Measurements from ENCODE around the gene ATP6V1E1. TPM values are rescaled to one million over a fixed set of nuclear protein-coding genes. Genes with fewer than 3 reads are reported as not detected.

Gene ATP6V1E1
- total RNA-seq, 1 experiment from 2014 or later = 215 TPM

- Histone ChIP-seq H3K36me3 (peaks cover 19% of the 10 kb centered on the region), H3K27me3 (replicated peaks) (no peaks in the 10 kb centered on the region), H3K4me1 (replicated peaks) (no peaks in the 10 kb centered on the region), H3K9me3 (replicated peaks) (no peaks in the 10 kb centered on the region), H3K27ac (no peak overlapping the region), H3K4me3 (no peak overlapping the region)
- DNase-seq (ENCODE audit: low read depth in 1 of 2, low spot score in 2 of 2) = no peak
These were observed 41.6 kb downstream of the ATP6V1E1 start for GRCh38 chr22:17586831-17587440.

GRCh38 chr22:17583151-17583550 is 45.4 kb downstream of the ATP6V1E1 start:
- H3K4me1 ChIP-seq (replicated peaks) = peaks cover 6% of the 10 kb centered on the region; the same call in 1 of the 2 replicates
- H3K4me3 ChIP-seq = no peak overlapping the region
- no peak overlapping the region for H3K27ac ChIP-seq
- no peaks in the 10 kb centered on the region for H3K27me3 ChIP-seq (replicated peaks)
- no peaks in the 10 kb centered on the region for H3K36me3 ChIP-seq
- no peak for DNase-seq (ENCODE audit: low read depth in 1 of 2, low spot score in 2 of 2)
- H3K9me3 ChIP-seq (replicated peaks) = no peaks in the 10 kb centered on the region

GRCh38 chr22:17581631-17582030 is 46.9 kb downstream of the ATP6V1E1 start:
- H3K27ac ChIP-seq = no peak overlapping the region
- H3K36me3 ChIP-seq = no peaks in the 10 kb centered on the region
- H3K4me1 ChIP-seq (replicated peaks) = peaks cover 6% of the 10 kb centered on the region
- no peaks in the 10 kb centered on the region for H3K9me3 ChIP-seq (replicated peaks)
- no peak overlapping the region for H3K4me3 ChIP-seq
- no peak for DNase-seq (ENCODE audit: low read depth in 1 of 2, low spot score in 2 of 2)
- no peaks in the 10 kb centered on the region for H3K27me3 ChIP-seq (replicated peaks)

- H3K4me3 ChIP-seq = no peak overlapping the region
- peaks cover 6% of the 10 kb centered on the region for H3K4me1 ChIP-seq (replicated peaks)
- DNase-seq (ENCODE audit: low read depth in 1 of 2, low spot score in 2 of 2) = no peak
- H3K27ac ChIP-seq = no peak overlapping the region
- H3K36me3 ChIP-seq = no peaks in the 10 kb centered on the region
- H3K27me3 ChIP-seq (replicated peaks) = no peaks in the 10 kb centered on the region
- no peaks in the 10 kb centered on the region for H3K9me3 ChIP-seq (replicated peaks)
These were observed 47.5 kb downstream of the ATP6V1E1 start for GRCh38 chr22:17581056-17581455.

- Histone ChIP-seq H3K9me3 (replicated peaks) (no peaks in the 10 kb centered on the region), H3K27me3 (replicated peaks) (no peaks in the 10 kb centered on the region), H3K4me3 (no peak overlapping the region), H3K4me1 (replicated peaks) (peaks cover 6% of the 10 kb centered on the region), H3K36me3 (no peaks in the 10 kb centered on the region), H3K27ac (no peak overlapping the region)
- no peak for DNase-seq (ENCODE audit: low read depth in 1 of 2, low spot score in 2 of 2)
These were observed 48.0 kb downstream of the ATP6V1E1 start for GRCh38 chr22:17580441-17581031.

- DNase-seq (ENCODE audit: low read depth in 1 of 2, low spot score in 2 of 2) = no peak
- Histone ChIP-seq H3K27ac (no peak overlapping the region), H3K27me3 (replicated peaks) (no peaks in the 10 kb centered on the region), H3K36me3 (no peaks in the 10 kb centered on the region), H3K9me3 (replicated peaks) (no peaks in the 10 kb centered on the region), H3K4me3 (no peak overlapping the region), H3K4me1 (replicated peaks) (peaks cover 6% of the 10 kb centered on the region)
These were observed 49.0 kb downstream of the ATP6V1E1 start for GRCh38 chr22:17579535-17579981.

GRCh38 chr22:17578136-17578754 is 50.3 kb downstream of the ATP6V1E1 start:
- DNase-seq (ENCODE audit: low read depth in 1 of 2, low spot score in 2 of 2) = no peak
- Histone ChIP-seq H3K36me3 (no peaks in the 10 kb centered on the region), H3K27ac (no peak overlapping the region), H3K27me3 (replicated peaks) (no peaks in the 10 kb centered on the region), H3K4me1 (replicated peaks) (peaks cover 6% of the 10 kb centered on the region), H3K4me3 (no peak overlapping the region), H3K9me3 (replicated peaks) (no peaks in the 10 kb centered on the region)

- Histone ChIP-seq H3K27ac (no peak overlapping the region), H3K27me3 (replicated peaks) (no peaks in the 10 kb centered on the region), H3K4me1 (replicated peaks) (peaks cover 6% of the 10 kb centered on the region), H3K4me3 (no peak overlapping the region), H3K36me3 (no peaks in the 10 kb centered on the region), H3K9me3 (replicated peaks) (no peaks in the 10 kb centered on the region)
- DNase-seq (ENCODE audit: low read depth in 1 of 2, low spot score in 2 of 2) = peak in 1 of 2 experiments; percentile 19
These were observed 52.1 kb downstream of the ATP6V1E1 start for GRCh38 chr22:17576470-17576869.

GRCh38 chr22:17575681-17576080 is 52.9 kb downstream of the ATP6V1E1 start:
- Histone ChIP-seq H3K4me3 (no peak overlapping the region), H3K27me3 (replicated peaks) (no peaks in the 10 kb centered on the region), H3K36me3 (no peaks in the 10 kb centered on the region), H3K9me3 (replicated peaks) (no peaks in the 10 kb centered on the region), H3K27ac (no peak overlapping the region), H3K4me1 (replicated peaks) (peaks cover 11% of the 10 kb centered on the region)
- no peak for DNase-seq (ENCODE audit: low read depth in 1 of 2, low spot score in 2 of 2)

GRCh38 chr22:17575151-17575550 is 53.4 kb downstream of the ATP6V1E1 start:
- Histone ChIP-seq H3K27ac (no peak overlapping the region), H3K9me3 (replicated peaks) (no peaks in the 10 kb centered on the region), H3K4me3 (no peak overlapping the region), H3K4me1 (replicated peaks) (peaks cover 8% of the 10 kb centered on the region), H3K36me3 (no peaks in the 10 kb centered on the region), H3K27me3 (replicated peaks) (no peaks in the 10 kb centered on the region)
- DNase-seq (ENCODE audit: low read depth in 1 of 2, low spot score in 2 of 2) = no peak

GRCh38 chr22:17570851-17571631 is 57.5 kb downstream of the ATP6V1E1 start:
- Histone ChIP-seq H3K27ac (no peak overlapping the region), H3K9me3 (replicated peaks) (no peaks in the 10 kb centered on the region), H3K27me3 (replicated peaks) (no peaks in the 10 kb centered on the region), H3K4me1 (replicated peaks) (peaks cover 8% of the 10 kb centered on the region; the same call in 1 of the 2 replicates), H3K36me3 (no peaks in the 10 kb centered on the region), H3K4me3 (no peak overlapping the region)
- no peak for DNase-seq (ENCODE audit: low read depth in 1 of 2, low spot score in 2 of 2)

- DNase-seq (ENCODE audit: low read depth in 1 of 2, low spot score in 2 of 2) = no peak
- Histone ChIP-seq H3K36me3 (no peaks in the 10 kb centered on the region), H3K4me1 (replicated peaks) (peaks cover 8% of the 10 kb centered on the region; the same call in 1 of the 2 replicates), H3K27ac (no peak overlapping the region), H3K27me3 (replicated peaks) (no peaks in the 10 kb centered on the region), H3K4me3 (no peak overlapping the region), H3K9me3 (replicated peaks) (no peaks in the 10 kb centered on the region)
These were observed 58.5 kb downstream of the ATP6V1E1 start for GRCh38 chr22:17569971-17570511.

- no peak for DNase-seq (ENCODE audit: low read depth in 1 of 2, low spot score in 2 of 2)
- H3K9me3 ChIP-seq (replicated peaks) = no peaks in the 10 kb centered on the region
- H3K27ac ChIP-seq = no peak overlapping the region
- peaks cover 8% of the 10 kb centered on the region; the same call in 1 of the 2 replicates for H3K4me1 ChIP-seq (replicated peaks)
- no peak overlapping the region for H3K4me3 ChIP-seq
- H3K27me3 ChIP-seq (replicated peaks) = no peaks in the 10 kb centered on the region
- H3K36me3 ChIP-seq = no peaks in the 10 kb centered on the region
These were observed 61.8 kb downstream of the ATP6V1E1 start for GRCh38 chr22:17566776-17567175.
